Eye (tissue), 1 donor: ENCODE data around the gene SVOP.
"Not testable (repeated sequence)": the region's sequence is repeated elsewhere in the genome, so short reads cannot be mapped to it uniquely, and the experiment has no call there.

ENCODE experiments used
- DNase-seq: peaks from one replicate; pipeline ENCODE4 v3.0.0-alpha.2; 2015

Gene SVOP

GRCh38 chr12:109029411-109029810 lies 8.5 kb upstream of the SVOP start:
- DNase-seq = no peak

- not testable (repeated sequence) for DNase-seq
Measured at GRCh38 chr12:109028624-109029023, 7.8 kb upstream of the SVOP start.

- DNase-seq = no peak
Measured at GRCh38 chr12:109027767-109028166, 6.9 kb upstream of the SVOP start.

- no peak for DNase-seq
Measured at GRCh38 chr12:109020146-109020795, 597 bp downstream of the SVOP start.

- peak; percentile 22 for DNase-seq
Measured at GRCh38 chr12:109018296-109018695, 2.6 kb downstream of the SVOP start.

- no peak for DNase-seq
Measured at GRCh38 chr12:109016978-109017377, 3.9 kb downstream of the SVOP start.

GRCh38 chr12:109016016-109016415 lies 4.9 kb downstream of the SVOP start:
- DNase-seq = no peak

- no peak for DNase-seq
Measured at GRCh38 chr12:109014984-109015765, 5.7 kb downstream of the SVOP start.

GRCh38 chr12:109010259-109010658 lies 10.6 kb downstream of the SVOP start:
- no peak for DNase-seq

GRCh38 chr12:109009766-109010165 lies 11.1 kb downstream of the SVOP start:
- no peak for DNase-seq

- DNase-seq = no peak
Measured at GRCh38 chr12:109004017-109004416, 16.9 kb downstream of the SVOP start.

- no peak for DNase-seq
Measured at GRCh38 chr12:108996320-108996719, 24.5 kb downstream of the SVOP start.

GRCh38 chr12:108995370-108995992 lies 25.4 kb downstream of the SVOP start:
- DNase-seq = no peak

- not testable (repeated sequence) for DNase-seq
Measured at GRCh38 chr12:108990103-108990502, 30.8 kb downstream of the SVOP start.

GRCh38 chr12:108989376-108989775 lies 31.5 kb downstream of the SVOP start:
- DNase-seq = no peak

GRCh38 chr12:108985750-108986149 lies 35.1 kb downstream of the SVOP start:
- no peak for DNase-seq

- no peak for DNase-seq
Measured at GRCh38 chr12:108983227-108983626, 37.6 kb downstream of the SVOP start.

- DNase-seq = no peak
Measured at GRCh38 chr12:108982621-108983219, 38.1 kb downstream of the SVOP start.

- no peak for DNase-seq
Measured at GRCh38 chr12:108981835-108982234, 39.0 kb downstream of the SVOP start.

- DNase-seq = no peak
Measured at GRCh38 chr12:108980831-108981618, 39.8 kb downstream of the SVOP start.

- DNase-seq = no peak
Measured at GRCh38 chr12:108977360-108977759, 43.5 kb downstream of the SVOP start.

- no peak for DNase-seq
Measured at GRCh38 chr12:108975024-108975593, 45.8 kb downstream of the SVOP start.
